Stimulated activated CD8-positive, alpha-beta memory T cell treated with anti-CD3 and anti-CD28 coated beads, Interleukin-12 subunit alpha, Interleukin-12 subunit beta, amount 100 ng/mL, for 4 hours (primary cell): ENCODE data around the gene EMILIN3.

Source experiments
- DNase-seq: peaks from one replicate; pipeline ENCODE4 v3.0.0-alpha.2; 2020; ENCODE audit warnings: low read depth

The EMILIN3 gene, protein sequence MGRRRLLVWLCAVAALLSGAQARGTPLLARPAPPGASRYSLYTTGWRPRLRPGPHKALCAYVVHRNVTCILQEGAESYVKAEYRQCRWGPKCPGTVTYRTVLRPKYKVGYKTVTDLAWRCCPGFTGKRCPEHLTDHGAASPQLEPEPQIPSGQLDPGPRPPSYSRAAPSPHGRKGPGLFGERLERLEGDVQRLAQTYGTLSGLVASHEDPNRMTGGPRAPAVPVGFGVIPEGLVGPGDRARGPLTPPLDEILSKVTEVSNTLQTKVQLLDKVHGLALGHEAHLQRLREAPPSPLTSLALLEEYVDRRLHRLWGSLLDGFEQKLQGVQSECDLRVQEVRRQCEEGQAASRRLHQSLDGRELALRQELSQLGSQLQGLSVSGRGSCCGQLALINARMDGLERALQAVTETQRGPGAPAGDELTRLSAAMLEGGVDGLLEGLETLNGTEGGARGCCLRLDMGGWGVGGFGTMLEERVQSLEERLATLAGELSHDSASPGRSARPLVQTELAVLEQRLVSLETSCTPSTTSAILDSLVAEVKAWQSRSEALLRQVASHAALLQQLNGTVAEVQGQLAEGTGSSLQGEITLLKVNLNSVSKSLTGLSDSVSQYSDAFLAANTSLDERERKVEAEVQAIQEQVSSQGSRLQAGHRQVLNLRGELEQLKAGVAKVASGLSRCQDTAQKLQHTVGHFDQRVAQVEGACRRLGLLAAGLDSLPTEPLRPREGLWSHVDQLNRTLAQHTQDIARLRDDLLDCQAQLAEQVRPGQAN

DNA sequence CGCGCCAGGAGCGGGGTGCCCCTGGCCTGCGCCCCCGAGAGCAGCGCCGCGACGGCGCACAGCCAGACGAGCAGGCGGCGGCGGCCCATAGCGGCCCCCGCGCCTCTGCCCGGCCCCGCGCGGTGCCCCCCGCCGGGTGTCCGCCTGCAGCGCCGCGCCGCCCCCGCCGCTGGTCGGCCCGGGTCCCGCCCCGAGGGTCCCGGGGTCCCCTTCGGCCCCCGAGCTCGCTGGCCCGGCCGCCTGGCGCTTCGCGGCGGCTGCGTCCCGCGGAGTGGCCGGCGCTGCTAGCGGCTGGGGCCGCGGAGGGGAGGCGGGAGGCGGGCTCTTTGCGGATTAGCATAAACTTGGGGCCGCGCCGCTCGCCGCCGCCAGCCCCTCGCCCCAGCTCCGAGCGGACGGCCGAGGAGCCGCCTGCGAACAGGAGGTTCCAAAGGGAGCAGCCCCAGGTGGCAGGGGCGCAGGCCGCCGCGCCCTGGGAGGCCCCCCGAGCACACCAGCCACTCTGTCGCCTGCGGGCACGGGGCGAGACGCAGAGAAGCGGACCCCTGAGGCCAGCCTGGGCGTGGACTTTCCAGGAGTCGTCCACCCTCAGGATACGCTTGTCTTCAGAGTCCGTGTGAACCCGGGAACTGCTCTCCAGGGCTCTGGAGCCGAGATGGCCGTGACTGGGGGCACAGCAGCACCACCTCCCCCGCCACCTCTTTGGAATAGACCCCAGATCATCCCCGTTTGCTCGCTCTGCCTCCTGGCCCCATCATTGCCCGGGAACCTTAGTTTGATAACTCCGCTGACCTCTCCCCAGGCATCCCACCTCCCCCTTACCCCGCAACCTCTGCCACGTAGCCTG, at the start of gene EMILIN3:
TSS of gene EMILIN3 (minus strand) at position 273 of the 847 bp plus-strand sequence. CDS start at position 89, 184 bp downstream.
- no peak for DNase-seq

- no peak for DNase-seq
These were observed 48.6 kb upstream of the EMILIN3 start for GRCh38 chr20:41415191-41415590.

DNA sequence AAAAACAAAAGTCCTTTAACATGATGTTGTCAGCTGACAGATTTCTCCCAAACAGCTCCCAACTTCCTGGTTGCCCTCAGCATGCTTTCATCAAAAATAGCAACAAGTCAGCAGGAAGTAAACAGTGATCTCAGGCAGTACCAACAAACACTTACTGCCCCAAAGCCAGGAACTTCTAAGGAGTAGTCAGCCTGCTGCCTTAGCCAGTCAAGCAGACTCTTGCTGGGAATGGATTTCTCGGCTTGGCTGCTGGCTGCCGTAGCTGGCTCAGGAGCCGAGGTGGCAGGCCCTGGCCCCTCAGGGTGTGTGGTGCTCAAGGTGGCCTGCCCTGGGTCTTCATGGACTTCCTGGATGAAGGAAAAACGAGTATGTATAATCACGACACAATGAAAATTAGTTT, 46.6 kb upstream of the EMILIN3 start:
- DNase-seq, result no peak

GRCh38 chr20:41412324-41413120, 45.9 kb upstream of the EMILIN3 start:
- no peak for DNase-seq

- DNase-seq, result no peak
These were observed 44.8 kb upstream of the EMILIN3 start for GRCh38 chr20:41411391-41411847.

DNA sequence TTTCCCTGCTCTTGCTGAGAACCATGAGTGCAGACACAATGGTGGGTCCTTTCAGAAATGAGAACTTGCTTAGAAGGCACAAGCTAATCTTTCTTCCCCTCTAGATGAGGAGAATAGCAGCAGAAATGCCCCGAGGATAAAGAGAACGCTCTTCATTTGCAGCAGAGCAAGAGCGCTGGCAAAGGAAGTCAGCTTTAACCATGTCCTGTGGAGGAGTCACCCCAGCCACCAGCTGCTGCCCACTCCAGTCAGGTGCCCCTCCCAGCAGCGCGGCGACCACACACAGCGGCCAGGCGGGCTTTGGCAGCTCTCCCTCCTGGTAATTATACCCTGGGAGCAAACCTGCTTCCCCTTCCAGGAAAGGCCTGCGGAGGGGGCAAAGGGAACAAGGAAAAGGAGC, 42.4 kb upstream of the EMILIN3 start:
- DNase-seq, result no peak

GRCh38 chr20:41408156-41408794, 41.7 kb upstream of the EMILIN3 start:
- DNase-seq, result no peak

DNA sequence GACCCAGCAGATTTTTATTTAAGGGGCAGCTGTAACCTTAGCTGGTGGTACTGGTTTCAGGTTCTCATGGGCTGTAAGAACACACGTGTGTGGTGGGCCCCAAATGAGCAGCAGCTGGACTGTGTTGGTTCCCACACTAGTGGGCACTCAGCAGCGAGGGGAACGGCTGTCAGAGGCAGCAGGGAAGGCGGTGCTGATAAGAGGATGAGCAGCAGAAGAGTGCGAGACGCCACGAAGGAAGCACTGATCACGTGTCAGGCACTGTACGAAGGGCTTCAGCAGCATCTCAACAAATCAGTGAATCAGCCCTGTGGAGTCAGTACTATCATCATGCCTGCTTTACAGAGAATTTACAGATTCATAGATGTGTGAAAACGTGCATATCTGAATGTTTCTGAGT, 41.0 kb upstream of the EMILIN3 start:
- no peak for DNase-seq

GRCh38 chr20:41406896-41407444, 40.4 kb upstream of the EMILIN3 start:
- no peak for DNase-seq

DNA sequence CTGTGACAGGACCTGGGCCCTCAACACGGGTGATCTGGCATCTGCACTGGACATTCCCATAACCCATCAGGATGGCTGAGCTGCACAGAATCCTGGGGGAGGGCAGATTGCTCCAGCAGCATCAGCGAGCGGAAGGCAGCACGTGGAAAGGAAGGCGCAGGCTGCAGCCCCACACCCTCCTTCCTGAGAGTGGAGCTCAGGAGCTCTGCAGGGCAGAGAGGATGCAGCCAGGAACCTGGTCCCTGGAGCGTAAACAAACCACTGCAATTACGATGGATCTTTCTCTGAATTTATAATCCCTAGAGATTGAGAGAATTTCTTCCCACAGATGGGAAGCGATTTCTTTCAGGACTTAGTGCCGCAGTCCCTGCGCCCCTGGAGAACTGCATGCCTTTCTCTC, 39.7 kb upstream of the EMILIN3 start:
- DNase-seq, result no peak

- DNase-seq, result no peak
These were observed 38.8 kb upstream of the EMILIN3 start for GRCh38 chr20:41405436-41405835.

GRCh38 chr20:41403604-41404003, 37.0 kb upstream of the EMILIN3 start:
- DNase-seq, result no peak

DNA sequence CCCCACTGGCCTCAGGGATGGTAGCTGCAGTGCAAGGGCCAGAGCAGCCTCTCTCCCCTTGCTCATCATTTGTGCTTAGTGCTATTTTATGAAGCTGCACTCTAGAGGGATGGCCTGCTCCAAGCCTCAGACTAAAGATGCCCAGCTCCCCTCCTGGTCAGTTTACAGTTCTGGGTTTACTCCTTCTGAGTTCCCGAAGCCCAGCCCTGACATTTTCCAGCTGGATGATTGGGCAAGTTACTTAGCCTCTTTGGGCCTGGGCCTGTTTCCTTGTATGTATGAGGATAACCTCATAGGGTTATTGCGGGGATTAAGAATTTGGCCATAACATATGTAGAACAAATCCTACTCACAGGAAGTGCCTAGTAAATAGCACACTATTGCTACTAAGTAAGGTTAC, 31.8 kb upstream of the EMILIN3 start:
- DNase-seq, result no peak

DNA sequence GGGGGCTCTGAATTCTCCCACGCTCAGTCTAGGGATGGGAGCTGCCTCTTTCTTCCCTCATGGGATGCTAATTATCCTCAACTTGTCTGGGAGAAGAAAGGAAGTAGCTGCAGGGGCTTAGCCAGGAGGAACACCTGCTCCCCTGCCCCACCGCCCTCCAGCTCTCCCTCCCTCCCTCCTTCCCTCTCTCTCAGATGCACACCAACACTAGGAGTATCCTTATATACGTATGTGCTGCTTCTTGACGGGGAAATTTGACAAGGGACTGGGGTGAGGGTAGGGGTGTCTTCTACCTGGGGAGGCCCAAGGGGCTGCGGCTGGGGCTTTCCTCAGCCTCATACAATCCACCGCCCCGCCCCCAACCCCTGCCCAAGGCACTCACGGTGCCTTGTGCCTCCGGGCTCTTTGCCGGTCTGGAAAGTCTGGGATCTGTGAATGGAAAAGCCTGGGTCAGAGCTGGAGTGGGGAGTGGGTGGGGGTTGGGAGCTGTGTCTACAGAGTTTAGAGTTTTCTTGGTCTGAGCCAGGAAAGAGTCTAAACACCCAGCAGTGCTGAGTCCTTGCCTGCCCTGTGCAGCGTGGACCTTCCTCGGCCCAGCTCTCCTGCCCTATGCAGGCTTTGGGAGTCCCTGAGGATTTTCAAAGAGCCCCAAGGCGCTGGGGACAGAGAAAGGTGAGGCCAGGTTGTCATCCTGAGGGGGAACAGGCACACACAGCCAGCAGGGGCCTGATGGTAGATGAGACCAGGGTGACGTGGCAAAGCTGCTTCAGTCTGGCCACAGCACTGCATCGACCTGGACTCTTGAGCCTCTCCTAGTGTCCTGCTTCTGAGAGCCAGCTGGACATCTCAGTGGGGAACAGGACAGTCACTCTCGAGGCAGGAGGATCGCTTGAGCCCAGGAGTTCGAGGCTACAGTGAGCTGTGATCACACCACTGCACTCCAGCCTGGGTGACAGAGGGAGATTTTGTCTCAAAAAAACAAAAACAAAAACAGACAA, 29.3 kb upstream of the EMILIN3 start:
- no peak for DNase-seq

GRCh38 chr20:41394931-41395666, 28.5 kb upstream of the EMILIN3 start:
- DNase-seq, result no peak

DNA sequence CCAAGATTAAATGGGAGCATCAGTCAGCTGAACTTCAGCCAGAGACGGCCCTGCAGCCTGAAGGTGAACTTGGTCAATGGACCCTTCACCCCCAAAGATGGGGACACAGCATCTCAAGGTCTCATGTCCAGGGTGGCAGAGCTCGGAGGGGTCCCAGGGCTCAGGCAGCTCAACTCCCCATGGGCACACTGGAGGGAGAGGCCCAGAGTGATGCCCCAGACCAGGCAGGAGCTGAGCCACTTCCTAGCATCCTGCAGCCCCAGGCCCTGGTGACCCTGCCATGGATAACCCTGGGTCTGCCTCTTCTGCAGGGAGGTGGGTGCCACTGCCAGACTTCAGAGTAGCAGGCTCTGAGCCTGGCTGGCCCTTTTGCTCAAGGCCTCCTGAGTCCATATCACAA, 27.5 kb upstream of the EMILIN3 start:
- DNase-seq, result no peak

- no peak for DNase-seq
These were observed 27.1 kb upstream of the EMILIN3 start for GRCh38 chr20:41393705-41394066.

DNA sequence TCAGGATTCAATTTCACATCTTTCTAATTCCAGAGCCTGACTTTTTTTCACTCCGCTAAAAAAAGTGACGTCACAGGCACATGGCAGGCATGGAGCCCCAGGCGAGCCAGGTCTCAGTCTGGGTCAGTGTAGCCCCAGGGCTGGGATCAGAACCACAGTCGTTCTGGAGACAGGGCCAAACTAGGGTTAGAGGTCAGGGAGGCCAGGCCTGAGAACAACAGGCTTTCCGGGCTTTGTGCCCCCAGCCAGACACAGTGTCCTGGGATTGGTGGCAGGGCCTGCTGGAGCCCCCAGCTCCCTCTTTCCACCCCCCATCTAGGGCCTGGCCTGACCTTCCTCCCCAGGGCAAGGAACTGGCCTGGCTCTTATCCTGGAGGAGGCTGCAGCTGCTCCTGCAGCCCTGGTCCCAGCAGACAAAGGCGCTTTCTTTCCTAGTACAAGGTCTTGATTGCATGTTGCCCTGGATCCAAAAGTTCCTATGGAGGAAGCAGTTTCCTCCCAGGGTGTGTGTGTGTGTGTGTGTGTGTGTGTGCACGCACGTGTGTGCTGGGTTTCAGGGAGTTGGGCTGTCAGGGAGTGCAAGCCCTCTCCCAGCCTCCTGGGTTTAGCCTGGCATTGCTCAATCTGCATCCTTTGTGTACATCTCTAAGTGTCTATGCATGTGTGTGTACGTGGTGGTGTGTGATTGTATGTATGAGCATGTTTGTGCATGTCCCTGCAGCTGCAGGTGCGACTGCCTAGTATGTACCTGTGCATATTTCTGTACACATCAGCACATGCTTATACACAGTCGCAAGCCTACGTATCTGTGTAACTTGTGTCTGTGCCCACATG, 26.5 kb upstream of the EMILIN3 start:
- DNase-seq, result no peak
